Esophagus squamous epithelium (tissue), 4 donors: ENCODE data around the gene CEMIP.

Experiments
- POLR2A ChIP-seq, 4 donors: fragments of 450-650 bp; IDR thresholded peaks; one replicate each; pipeline ENCODE4 v1.6.1; 2017; ENCODE audit warnings: antibody characterized with exemption in 4 of 4, mild to moderate bottlenecking in 4 of 4, moderate library complexity in 3 of 4
- TF ChIP-seq, protein P1 (sequence below), 6 experiments: fragments of 450-650 bp in 4 of 6; fragments of 200-600 bp in 2 of 6; sonication (generic) in 2 of 6; IDR thresholded peaks; one replicate each; pipeline ENCODE4 v1.5.1; 2016 to 2019; ENCODE audit warnings: antibody characterized with exemption in 6 of 6, mild to moderate bottlenecking in 4 of 6, moderate library complexity in 4 of 6

DNA sequence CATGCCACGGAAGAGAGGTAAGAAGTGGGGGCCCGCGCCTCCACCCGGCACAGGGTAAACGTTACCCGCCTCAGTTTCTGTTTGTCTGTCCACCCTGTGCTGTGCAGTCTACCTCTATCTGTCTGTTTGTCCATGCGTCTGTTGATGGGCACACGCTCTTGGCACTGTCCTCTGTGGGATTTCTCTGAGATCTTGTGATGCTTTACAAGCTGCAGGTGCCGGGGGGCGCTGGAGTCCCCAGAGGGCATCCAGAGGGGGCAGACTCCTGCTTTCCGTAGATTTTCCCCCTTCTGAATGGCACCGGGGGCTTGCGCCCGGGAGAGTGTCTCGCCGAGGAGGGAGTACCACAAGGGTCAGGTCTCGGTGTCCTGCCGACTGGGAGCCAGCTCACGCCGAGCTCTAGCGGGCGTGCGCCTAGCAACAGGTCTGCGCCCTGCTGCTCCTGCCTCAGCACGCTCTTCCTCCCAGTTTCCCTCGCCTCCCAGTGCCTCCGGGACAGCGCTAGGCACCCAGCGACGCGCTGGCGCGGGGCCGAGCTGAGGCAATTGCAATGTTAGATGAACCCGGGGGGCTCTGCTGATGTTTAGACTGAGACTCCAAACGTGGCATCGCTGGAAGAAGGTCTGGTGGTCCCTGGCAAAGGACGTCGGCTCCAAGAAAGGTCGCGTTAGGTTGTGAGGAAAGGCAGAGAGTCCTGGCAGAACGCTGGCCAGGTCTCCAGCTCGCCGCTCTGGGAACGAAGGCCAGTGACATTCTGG is 667 bp downstream of the CEMIP start:
- TF ChIP-seq, protein P1, sequence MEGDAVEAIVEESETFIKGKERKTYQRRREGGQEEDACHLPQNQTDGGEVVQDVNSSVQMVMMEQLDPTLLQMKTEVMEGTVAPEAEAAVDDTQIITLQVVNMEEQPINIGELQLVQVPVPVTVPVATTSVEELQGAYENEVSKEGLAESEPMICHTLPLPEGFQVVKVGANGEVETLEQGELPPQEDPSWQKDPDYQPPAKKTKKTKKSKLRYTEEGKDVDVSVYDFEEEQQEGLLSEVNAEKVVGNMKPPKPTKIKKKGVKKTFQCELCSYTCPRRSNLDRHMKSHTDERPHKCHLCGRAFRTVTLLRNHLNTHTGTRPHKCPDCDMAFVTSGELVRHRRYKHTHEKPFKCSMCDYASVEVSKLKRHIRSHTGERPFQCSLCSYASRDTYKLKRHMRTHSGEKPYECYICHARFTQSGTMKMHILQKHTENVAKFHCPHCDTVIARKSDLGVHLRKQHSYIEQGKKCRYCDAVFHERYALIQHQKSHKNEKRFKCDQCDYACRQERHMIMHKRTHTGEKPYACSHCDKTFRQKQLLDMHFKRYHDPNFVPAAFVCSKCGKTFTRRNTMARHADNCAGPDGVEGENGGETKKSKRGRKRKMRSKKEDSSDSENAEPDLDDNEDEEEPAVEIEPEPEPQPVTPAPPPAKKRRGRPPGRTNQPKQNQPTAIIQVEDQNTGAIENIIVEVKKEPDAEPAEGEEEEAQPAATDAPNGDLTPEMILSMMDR (IDR thresholded peaks at IDR 0.05) = no peak
- TF ChIP-seq POLR2A (IDR thresholded peaks at IDR 0.05) = no peak
